GM23338 (cell line): ENCODE results near the gene SDHB. TPM values are rescaled to one million over a fixed set of nuclear protein-coding genes. Genes with fewer than 3 reads are reported as not detected.

Source experiments
- ATAC-seq: fragments of 200-7000 bp; cut with Tn5 transposase; 3 replicates; pipeline ENCODE4 v1.9.1; 2020
- DNase-seq: peaks from one replicate; pipeline ENCODE4 v3.0.0-alpha.2; 2015; ENCODE audit warnings: low spot score
- H2AFZ ChIP-seq: fragments of 200-600 bp; sonication (generic); 2 replicates; pipeline ENCODE4 v1.8.0; 2016; ENCODE audit warnings: antibody characterized with exemption, mild to moderate bottlenecking, moderate library complexity
- H3F3A ChIP-seq: fragments of 200-600 bp; sonication (generic); replicated peaks from 2 replicates; pipeline ENCODE4 v1.8.0; 2017; ENCODE audit warnings: antibody characterized with exemption, mixed run types, low read depth
- H3K27ac ChIP-seq: fragments of 200-600 bp; sonication (generic); 2 replicates; pipeline ENCODE4 v1.6.1; 2016; ENCODE audit warnings: low read depth
- H3K27me3 ChIP-seq: fragments of 200-600 bp; sonication (generic); 2 replicates; pipeline ENCODE4 v1.8.0; 2016; ENCODE audit warnings: mild to moderate bottlenecking, mixed run types, moderate library complexity; ENCODE audit not compliant: insufficient read depth
- H3K36me3 ChIP-seq: fragments of 200-600 bp; sonication (generic); 2 replicates; pipeline ENCODE4 v1.8.0; 2016; ENCODE audit warnings: mild to moderate bottlenecking; ENCODE audit not compliant: insufficient read depth
- H3K4me1 ChIP-seq: fragments of 200-600 bp; sonication (generic); 2 replicates; pipeline ENCODE4 v1.8.0; 2016; ENCODE audit warnings: mild to moderate bottlenecking, moderate library complexity; ENCODE audit not compliant: insufficient read depth
- H3K4me2 ChIP-seq: fragments of 200-600 bp; sonication (generic); 2 replicates; pipeline ENCODE4 v1.7.1; 2017; ENCODE audit warnings: mixed run types
- H3K4me3 ChIP-seq: fragments of 200-600 bp; sonication (generic); 2 replicates; pipeline ENCODE4 v1.6.1; 2016; ENCODE audit warnings: mixed run types
- H3K79me2 ChIP-seq: fragments of 200-600 bp; sonication (generic); replicated peaks from 2 replicates; pipeline ENCODE4 v1.8.0; 2017; ENCODE audit warnings: mild to moderate bottlenecking; ENCODE audit not compliant: insufficient read depth
- H3K9me2 ChIP-seq: fragments of 200-600 bp; sonication (generic); 2 replicates; pipeline ENCODE4 v1.8.0; 2017; ENCODE audit not compliant: insufficient read depth
- H4K20me1 ChIP-seq: fragments of 200-600 bp; sonication (generic); replicated peaks from 2 replicates; pipeline ENCODE4 v1.8.0; 2017; ENCODE audit warnings: mild to moderate bottlenecking; ENCODE audit not compliant: insufficient read depth
- H3K27ac Mint-ChIP-seq: 2 replicates; pipeline ENCODE4 v1.8.0; 2020; ENCODE audit warnings: inconsistent platforms, mild to moderate bottlenecking, moderate library complexity, mixed read lengths
- H3K27me3 Mint-ChIP-seq: 3 replicates; pipeline ENCODE4 v1.8.0; 2022; ENCODE audit warnings: low read depth, mild to moderate bottlenecking, moderate library complexity, mixed read lengths, inconsistent platforms; ENCODE audit not compliant: insufficient read depth, poor library complexity
- H3K36me3 Mint-ChIP-seq: 3 replicates; pipeline ENCODE4 v1.8.0; 2021; ENCODE audit warnings: low read depth, mild to moderate bottlenecking, inconsistent platforms, moderate library complexity, mixed read lengths
- H3K4me1 Mint-ChIP-seq: 3 replicates; pipeline ENCODE4 v1.8.0; 2020; ENCODE audit warnings: mild to moderate bottlenecking, inconsistent platforms, mixed read lengths
- H3K4me3 Mint-ChIP-seq: 3 replicates; pipeline ENCODE4 v1.8.0; 2021; ENCODE audit warnings: moderate library complexity, mild to moderate bottlenecking, inconsistent platforms, mixed read lengths
- H3K9me3 Mint-ChIP-seq: 3 replicates; pipeline ENCODE4 v1.8.0; 2020; ENCODE audit warnings: moderate library complexity, mild to moderate bottlenecking, inconsistent platforms, mixed read lengths
- CREB1 ChIP-seq: fragments of 250-450 bp; sonication (Bioruptor Pico); IDR thresholded peaks from 2 replicates; pipeline ENCODE4 v1.5.0; 2020; ENCODE audit warnings: low read depth, mild to moderate bottlenecking, moderate library complexity
- ETS1 ChIP-seq: IDR thresholded peaks from 2 replicates; pipeline ENCODE4 v1.6.1; 2016; ENCODE audit warnings: antibody characterized with exemption
- EZH2 ChIP-seq: fragments of 200-600 bp; sonication (generic); IDR thresholded peaks from one replicate; pipeline ENCODE4 v1.8.0; 2017; ENCODE audit warnings: antibody characterized with exemption, mild to moderate bottlenecking, low read depth; ENCODE audit not compliant: unreplicated experiment
- EZH2phosphoT487 ChIP-seq: fragments of 200-600 bp; sonication (generic); IDR thresholded peaks from one replicate; pipeline ENCODE4 v1.8.1; 2018; ENCODE audit warnings: antibody characterized with exemption; ENCODE audit not compliant: unreplicated experiment
- JUNB ChIP-seq: IDR thresholded peaks from one replicate; pipeline ENCODE4 v1.6.1; 2016; ENCODE audit warnings: antibody characterized with exemption; ENCODE audit not compliant: unreplicated experiment
- POLR2AphosphoS5 ChIP-seq: IDR thresholded peaks from 2 replicates; pipeline ENCODE4 v1.6.1; 2016; ENCODE audit warnings: antibody characterized with exemption, low read depth
- STAT1 ChIP-seq: IDR thresholded peaks from one replicate; pipeline ENCODE4 v1.6.1; 2016; ENCODE audit warnings: antibody characterized with exemption; ENCODE audit not compliant: unreplicated experiment
- ZNF331 ChIP-seq: fragments of 250-450 bp; sonication (Bioruptor Pico); IDR thresholded peaks from 2 replicates; pipeline ENCODE4 v1.5.0; 2020; ENCODE audit warnings: low read depth, mild to moderate bottlenecking, moderate library complexity
- polyA plus RNA-seq: library from polyadenylated mRNA; unstranded; fragments of >200 nt; fragmentation: Nextera tagmentation; extraction: Ambion mirVana; gene quantifications from 2 replicates; pipeline ENCODE4 v1.2.1, GENCODE V29; 2016
- total RNA-seq: library from RNA; depleted of rRNA; stranded (reverse); fragments of >200 nt; shearing (Covaris generic); gene quantifications from 2 replicates; pipeline ENCODE4 v1.2.3, GENCODE V29; 2014
- TF ChIP-seq, protein P1 (sequence below), 2 experiments: fragments of 200-600 bp in 1 of 2; sonication (generic) in 1 of 2; conservative IDR thresholded peaks; 2 replicates each; pipeline versions ENCODE4 v1.5.1 to v1.6.1; 2016 to 2017; ENCODE audit warnings: antibody characterized with exemption in 2 of 2, low read depth in 2 of 2, mild to moderate bottlenecking in 2 of 2, moderate library complexity in 1 of 2
- TF ChIP-seq, protein P2 (sequence below): fragments of 250-450 bp; sonication (Bioruptor Pico); IDR thresholded peaks from 2 replicates; pipeline ENCODE4 v1.5.0; 2020; ENCODE audit warnings: mild to moderate bottlenecking, moderate library complexity

SDHB gene
- total and polyA plus RNA-seq, 2 experiments from 2014 or later, result 72.8 to 112 TPM

- TF ChIP-seq, protein P1, sequence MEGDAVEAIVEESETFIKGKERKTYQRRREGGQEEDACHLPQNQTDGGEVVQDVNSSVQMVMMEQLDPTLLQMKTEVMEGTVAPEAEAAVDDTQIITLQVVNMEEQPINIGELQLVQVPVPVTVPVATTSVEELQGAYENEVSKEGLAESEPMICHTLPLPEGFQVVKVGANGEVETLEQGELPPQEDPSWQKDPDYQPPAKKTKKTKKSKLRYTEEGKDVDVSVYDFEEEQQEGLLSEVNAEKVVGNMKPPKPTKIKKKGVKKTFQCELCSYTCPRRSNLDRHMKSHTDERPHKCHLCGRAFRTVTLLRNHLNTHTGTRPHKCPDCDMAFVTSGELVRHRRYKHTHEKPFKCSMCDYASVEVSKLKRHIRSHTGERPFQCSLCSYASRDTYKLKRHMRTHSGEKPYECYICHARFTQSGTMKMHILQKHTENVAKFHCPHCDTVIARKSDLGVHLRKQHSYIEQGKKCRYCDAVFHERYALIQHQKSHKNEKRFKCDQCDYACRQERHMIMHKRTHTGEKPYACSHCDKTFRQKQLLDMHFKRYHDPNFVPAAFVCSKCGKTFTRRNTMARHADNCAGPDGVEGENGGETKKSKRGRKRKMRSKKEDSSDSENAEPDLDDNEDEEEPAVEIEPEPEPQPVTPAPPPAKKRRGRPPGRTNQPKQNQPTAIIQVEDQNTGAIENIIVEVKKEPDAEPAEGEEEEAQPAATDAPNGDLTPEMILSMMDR (conservative IDR thresholded peaks at IDR 0.05; ENCODE audit: low read depth in 2 of 2), result no peak
- TF ChIP-seq STAT1 (no peak), EZH2phosphoT487 (no peak), POLR2AphosphoS5 (no peak), ZNF331 (CRISPR knock-in tag) (no peak), CREB1 (CRISPR knock-in tag) (no peak)
- Histone ChIP-seq H3K9me2 (no peaks in the 10 kb centered on the region), H3K36me3 (no peaks in the 10 kb centered on the region), H3K27me3 (no peaks in the 10 kb centered on the region), H3K27ac (no peak overlapping the region), H3F3A (peaks cover 15% of the 10 kb centered on the region; the same call in 1 of the 2 replicates), H3K4me3 (no peak overlapping the region), H4K20me1 (no peaks in the 10 kb centered on the region; the same call in 1 of the 2 replicates), H2AFZ (no peak overlapping the region), H3K4me2 (peak overlapping the region; percentile 99; the same call in 1 of the 2 replicates), H3K79me2 (peaks cover 27% of the 10 kb centered on the region), H3K4me1 (peaks cover 7% of the 10 kb centered on the region)
- 0 out of 3 replicates have a peak overlapping the region, but pooled peaks have one; percentile 38 for H3K4me3 Mint-ChIP-seq
- H3K9me3 Mint-ChIP-seq, result no peaks in the 10 kb centered on the region
- peaks cover 28% of the 10 kb centered on the region for H3K36me3 Mint-ChIP-seq
- H3K27me3 Mint-ChIP-seq, result peaks cover 25% of the 10 kb centered on the region
- H3K4me1 Mint-ChIP-seq, result peaks cover 41% of the 10 kb centered on the region
- no peak for ATAC-seq
- no peak for DNase-seq
- no peak overlapping the region for H3K27ac Mint-ChIP-seq
Observed at GRCh38 chr1:16978139-16978538, 75.7 kb downstream of the SDHB start.

GRCh38 chr1:16977377-16977776, 76.5 kb downstream of the SDHB start:
- Mint-ChIP-seq H3K36me3 (peaks cover 35% of the 10 kb centered on the region), H3K4me3 (no peak overlapping the region), H3K27me3 (peaks cover 21% of the 10 kb centered on the region), H3K4me1 (peaks cover 41% of the 10 kb centered on the region), H3K27ac (no peak overlapping the region), H3K9me3 (no peaks in the 10 kb centered on the region)
- no peak overlapping the region for H3K4me2 ChIP-seq
- no peak overlapping the region for H3K27ac ChIP-seq
- DNase-seq (no peak), ATAC-seq (no peak)
- H3K4me1 ChIP-seq, result peaks cover 8% of the 10 kb centered on the region
- H2AFZ ChIP-seq, result no peak overlapping the region
- H3K27me3 ChIP-seq, result no peaks in the 10 kb centered on the region
- peaks cover 27% of the 10 kb centered on the region for H3K79me2 ChIP-seq
- peaks cover 5% of the 10 kb centered on the region; the same call in 1 of the 2 replicates for H4K20me1 ChIP-seq
- no peaks in the 10 kb centered on the region for H3K9me2 ChIP-seq
- H3K36me3 ChIP-seq, result no peaks in the 10 kb centered on the region; the same call in 1 of the 2 replicates
- peaks cover 18% of the 10 kb centered on the region; the same call in 1 of the 2 replicates for H3F3A ChIP-seq
- H3K4me3 ChIP-seq, result no peak overlapping the region
- TF ChIP-seq, protein P1 (conservative IDR thresholded peaks at IDR 0.05; ENCODE audit: low read depth in 2 of 2), result no peak
- no peak for TF ChIP-seq POLR2AphosphoS5
- TF ChIP-seq EZH2, result no peak
- TF ChIP-seq, protein P2, sequence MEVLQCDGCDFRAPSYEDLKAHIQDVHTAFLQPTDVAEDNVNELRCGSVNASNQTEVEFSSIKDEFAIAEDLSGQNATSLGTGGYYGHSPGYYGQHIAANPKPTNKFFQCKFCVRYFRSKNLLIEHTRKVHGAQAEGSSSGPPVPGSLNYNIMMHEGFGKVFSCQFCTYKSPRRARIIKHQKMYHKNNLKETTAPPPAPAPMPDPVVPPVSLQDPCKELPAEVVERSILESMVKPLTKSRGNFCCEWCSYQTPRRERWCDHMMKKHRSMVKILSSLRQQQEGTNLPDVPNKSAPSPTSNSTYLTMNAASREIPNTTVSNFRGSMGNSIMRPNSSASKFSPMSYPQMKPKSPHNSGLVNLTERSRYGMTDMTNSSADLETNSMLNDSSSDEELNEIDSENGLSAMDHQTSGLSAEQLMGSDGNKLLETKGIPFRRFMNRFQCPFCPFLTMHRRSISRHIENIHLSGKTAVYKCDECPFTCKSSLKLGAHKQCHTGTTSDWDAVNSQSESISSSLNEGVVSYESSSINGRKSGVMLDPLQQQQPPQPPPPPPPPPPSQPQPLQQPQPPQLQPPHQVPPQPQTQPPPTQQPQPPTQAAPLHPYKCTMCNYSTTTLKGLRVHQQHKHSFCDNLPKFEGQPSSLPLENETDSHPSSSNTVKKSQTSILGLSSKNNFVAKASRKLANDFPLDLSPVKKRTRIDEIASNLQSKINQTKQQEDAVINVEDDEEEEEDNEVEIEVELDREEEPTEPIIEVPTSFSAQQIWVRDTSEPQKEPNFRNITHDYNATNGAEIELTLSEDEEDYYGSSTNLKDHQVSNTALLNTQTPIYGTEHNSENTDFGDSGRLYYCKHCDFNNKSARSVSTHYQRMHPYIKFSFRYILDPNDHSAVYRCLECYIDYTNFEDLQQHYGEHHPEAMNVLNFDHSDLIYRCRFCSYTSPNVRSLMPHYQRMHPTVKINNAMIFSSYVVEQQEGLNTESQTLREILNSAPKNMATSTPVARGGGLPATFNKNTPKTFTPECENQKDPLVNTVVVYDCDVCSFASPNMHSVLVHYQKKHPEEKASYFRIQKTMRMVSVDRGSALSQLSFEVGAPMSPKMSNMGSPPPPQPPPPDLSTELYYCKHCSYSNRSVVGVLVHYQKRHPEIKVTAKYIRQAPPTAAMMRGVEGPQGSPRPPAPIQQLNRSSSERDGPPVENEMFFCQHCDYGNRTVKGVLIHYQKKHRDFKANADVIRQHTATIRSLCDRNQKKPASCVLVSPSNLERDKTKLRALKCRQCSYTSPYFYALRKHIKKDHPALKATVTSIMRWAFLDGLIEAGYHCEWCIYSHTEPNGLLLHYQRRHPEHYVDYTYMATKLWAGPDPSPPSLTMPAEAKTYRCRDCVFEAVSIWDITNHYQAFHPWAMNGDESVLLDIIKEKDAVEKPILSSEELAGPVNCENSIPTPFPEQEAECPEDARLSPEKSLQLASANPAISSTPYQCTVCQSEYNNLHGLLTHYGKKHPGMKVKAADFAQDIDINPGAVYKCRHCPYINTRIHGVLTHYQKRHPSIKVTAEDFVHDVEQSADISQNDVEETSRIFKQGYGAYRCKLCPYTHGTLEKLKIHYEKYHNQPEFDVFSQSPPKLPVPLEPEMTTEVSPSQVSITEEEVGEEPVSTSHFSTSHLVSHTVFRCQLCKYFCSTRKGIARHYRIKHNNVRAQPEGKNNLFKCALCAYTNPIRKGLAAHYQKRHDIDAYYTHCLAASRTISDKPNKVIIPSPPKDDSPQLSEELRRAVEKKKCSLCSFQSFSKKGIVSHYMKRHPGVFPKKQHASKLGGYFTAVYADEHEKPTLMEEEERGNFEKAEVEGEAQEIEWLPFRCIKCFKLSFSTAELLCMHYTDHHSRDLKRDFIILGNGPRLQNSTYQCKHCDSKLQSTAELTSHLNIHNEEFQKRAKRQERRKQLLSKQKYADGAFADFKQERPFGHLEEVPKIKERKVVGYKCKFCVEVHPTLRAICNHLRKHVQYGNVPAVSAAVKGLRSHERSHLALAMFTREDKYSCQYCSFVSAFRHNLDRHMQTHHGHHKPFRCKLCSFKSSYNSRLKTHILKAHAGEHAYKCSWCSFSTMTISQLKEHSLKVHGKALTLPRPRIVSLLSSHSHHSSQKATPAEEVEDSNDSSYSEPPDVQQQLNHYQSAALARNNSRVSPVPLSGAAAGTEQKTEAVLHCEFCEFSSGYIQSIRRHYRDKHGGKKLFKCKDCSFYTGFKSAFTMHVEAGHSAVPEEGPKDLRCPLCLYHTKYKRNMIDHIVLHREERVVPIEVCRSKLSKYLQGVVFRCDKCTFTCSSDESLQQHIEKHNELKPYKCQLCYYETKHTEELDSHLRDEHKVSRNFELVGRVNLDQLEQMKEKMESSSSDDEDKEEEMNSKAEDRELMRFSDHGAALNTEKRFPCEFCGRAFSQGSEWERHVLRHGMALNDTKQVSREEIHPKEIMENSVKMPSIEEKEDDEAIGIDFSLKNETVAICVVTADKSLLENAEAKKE (CRISPR knock-in tag), result no peak
- no peak for TF ChIP-seq CREB1 (CRISPR knock-in tag)
- TF ChIP-seq JUNB, result no peak
- no peak for TF ChIP-seq ETS1
